Epidermal melanocyte (primary cell): ENCODE results near the gene PI4KA.
A peak's percentile ranks its signal among the peaks of the same experiment; 100 is the strongest.
"Not testable (repeated sequence)": the region's sequence is repeated elsewhere in the genome, so short reads cannot be mapped to it uniquely, and the experiment has no call there.

Experiments
- DNase-seq: peaks from one replicate; pipeline ENCODE4 v3.0.0; 2011; ENCODE audit warnings: low spot score; ENCODE audit not compliant: insufficient read length

Gene PI4KA

GRCh38 chr22:20727118-20728015 lies 131.2 kb downstream of the PI4KA start:
- no peak for DNase-seq

- no peak for DNase-seq
Measured at GRCh38 chr22:20725987-20726558, 132.5 kb downstream of the PI4KA start.

GRCh38 chr22:20724676-20725454 lies 133.7 kb downstream of the PI4KA start:
- no peak for DNase-seq

GRCh38 chr22:20721409-20722218 lies 137.0 kb downstream of the PI4KA start:
- no peak for DNase-seq

GRCh38 chr22:20720692-20721408 lies 137.8 kb downstream of the PI4KA start:
- DNase-seq, result no peak

GRCh38 chr22:20718727-20719126 lies 139.9 kb downstream of the PI4KA start:
- DNase-seq, result not testable (repeated sequence)

- not testable (repeated sequence) for DNase-seq
Measured at GRCh38 chr22:20717981-20718380, 140.6 kb downstream of the PI4KA start.

- DNase-seq, result not testable (repeated sequence)
Measured at GRCh38 chr22:20717213-20717866, 141.3 kb downstream of the PI4KA start.

GRCh38 chr22:20713116-20713515 lies 145.5 kb downstream of the PI4KA start:
- DNase-seq, result not testable (repeated sequence)

GRCh38 chr22:20709966-20710365 lies 148.6 kb downstream of the PI4KA start:
- DNase-seq, result not testable (repeated sequence)

- not testable (repeated sequence) for DNase-seq
Measured at GRCh38 chr22:20707549-20708118, 151.0 kb downstream of the PI4KA start.

- not testable (repeated sequence) for DNase-seq
Measured at GRCh38 chr22:20703816-20704609, 154.6 kb downstream of the PI4KA start.

- not testable (repeated sequence) for DNase-seq
Measured at GRCh38 chr22:20703414-20703806, 155.2 kb downstream of the PI4KA start.

- DNase-seq, result peak; percentile 69
Measured at GRCh38 chr22:20702546-20703413, 155.8 kb downstream of the PI4KA start.

- not testable (repeated sequence) for DNase-seq
Measured at GRCh38 chr22:20702175-20702545, 156.5 kb downstream of the PI4KA start.

- not testable (repeated sequence) for DNase-seq
Measured at GRCh38 chr22:20701680-20702136, 156.9 kb downstream of the PI4KA start.

GRCh38 chr22:20700347-20700746 lies 158.3 kb downstream of the PI4KA start:
- DNase-seq, result not testable (repeated sequence)

GRCh38 chr22:20699856-20700255 lies 158.8 kb downstream of the PI4KA start:
- not testable (repeated sequence) for DNase-seq
